SH-SY5Y (cell line): ENCODE measurements around the gene EFNA2.

ENCODE experiments used
- GATA2 ChIP-seq: IDR thresholded peaks from 2 replicates; pipeline ENCODE4 v1.6.1; 2011; ENCODE audit warnings: mild to moderate bottlenecking, low read depth, low read length
- GATA3 ChIP-seq: IDR thresholded peaks from 2 replicates; pipeline ENCODE4 v1.6.1; 2011; ENCODE audit warnings: low read depth, mild to moderate bottlenecking, low read length, moderate library complexity

EFNA2 gene

DNA sequence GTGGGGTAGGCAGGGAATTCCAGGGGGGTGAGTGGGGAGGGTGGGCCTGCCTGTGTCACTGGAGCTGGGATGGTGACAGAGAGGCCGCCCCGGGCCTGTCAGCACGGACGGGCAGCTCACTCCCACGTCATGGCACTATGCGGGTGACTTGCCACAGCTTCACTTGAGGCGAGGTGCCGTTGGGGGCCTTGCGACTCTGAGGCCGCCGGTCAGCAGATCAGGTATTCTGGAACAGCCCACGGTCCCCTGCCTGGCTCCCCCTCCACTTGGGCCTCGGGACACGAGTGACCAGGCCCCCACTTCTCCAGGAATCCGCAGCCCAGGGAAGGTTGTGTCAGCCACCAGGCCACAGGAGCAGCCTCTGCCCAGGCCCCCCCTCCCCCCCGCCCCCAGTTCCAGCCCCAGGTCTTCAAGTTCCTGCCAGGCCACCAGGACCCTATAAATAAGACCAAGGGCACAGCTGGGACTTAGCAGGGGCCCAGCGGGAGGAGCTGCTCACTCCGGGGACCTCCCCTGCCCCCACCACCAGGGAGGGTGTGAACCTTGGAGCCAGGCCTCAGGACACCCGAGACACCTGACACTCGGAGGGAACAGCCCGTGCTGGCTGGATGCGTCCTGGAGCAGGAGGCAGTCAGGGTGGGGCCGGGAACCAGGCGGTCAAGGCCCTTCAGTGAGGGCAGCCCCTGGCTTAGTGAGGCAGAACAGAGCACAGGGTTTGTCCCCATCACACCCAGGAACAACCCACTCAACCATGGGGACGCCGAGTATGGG, 40.0 kb upstream of the EFNA2 start:
- TF ChIP-seq GATA2 (no peak), GATA3 (no peak)

DNA sequence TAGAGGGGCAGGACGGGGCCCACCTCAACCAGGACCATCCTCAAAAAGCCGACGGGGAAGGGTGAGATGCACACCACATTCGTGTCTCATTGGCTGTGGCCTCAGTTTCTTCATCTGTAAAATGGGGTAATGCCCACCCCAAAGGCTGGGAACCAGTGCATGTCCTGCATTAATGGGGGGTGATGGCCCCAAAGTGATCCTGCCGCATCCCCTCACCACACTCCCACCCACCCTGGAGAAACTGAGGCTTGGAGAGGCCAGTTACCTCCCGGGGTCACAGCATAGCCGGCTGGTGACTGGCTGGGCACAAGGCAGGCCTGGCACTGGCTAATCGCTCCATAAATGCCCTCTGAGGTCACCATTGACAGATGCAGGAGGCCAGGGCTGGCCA, 37.9 kb upstream of the EFNA2 start:
- TF ChIP-seq GATA3: no peak
- no peak for TF ChIP-seq GATA2

DNA sequence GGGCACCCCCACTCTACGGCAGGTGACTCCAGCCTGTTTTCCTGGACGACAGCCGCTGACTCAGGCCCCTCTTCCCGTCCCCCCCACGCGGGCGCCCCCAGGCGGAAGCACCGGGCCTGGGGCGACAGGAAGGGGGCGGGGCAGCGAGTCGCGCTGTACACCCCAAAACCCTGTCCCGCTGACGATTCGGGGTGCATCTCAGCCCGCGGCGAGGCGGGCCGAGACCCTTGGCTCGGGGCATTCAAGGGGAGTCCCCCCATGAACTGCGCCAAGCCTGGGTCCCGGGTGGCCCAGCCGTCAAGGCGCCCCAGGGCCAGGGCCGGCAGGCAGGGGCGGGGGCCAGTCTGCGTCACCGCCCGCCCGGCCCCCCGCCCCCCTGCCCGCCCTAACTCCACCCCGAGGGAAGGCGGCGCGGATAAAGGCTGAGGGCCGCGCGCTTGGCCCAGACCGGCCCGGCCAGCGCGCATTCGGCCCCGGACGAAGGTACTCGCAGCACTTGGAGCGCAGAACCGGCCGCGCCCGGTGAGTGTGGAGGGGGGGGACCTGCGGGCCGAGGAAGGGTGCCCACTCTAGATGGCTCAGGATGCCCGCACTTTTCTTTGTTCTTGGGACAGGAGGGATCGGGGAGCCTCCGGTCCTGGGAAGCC, 37.4 kb upstream of the EFNA2 start, which contains the start of gene MIDN:
Gene MIDN (plus strand): TSS at position 445 of the 647 bp plus-strand sequence. CDS start 1,714 bp downstream, outside the sequence.
- no peak for TF ChIP-seq GATA2
- no peak for TF ChIP-seq GATA3

DNA sequence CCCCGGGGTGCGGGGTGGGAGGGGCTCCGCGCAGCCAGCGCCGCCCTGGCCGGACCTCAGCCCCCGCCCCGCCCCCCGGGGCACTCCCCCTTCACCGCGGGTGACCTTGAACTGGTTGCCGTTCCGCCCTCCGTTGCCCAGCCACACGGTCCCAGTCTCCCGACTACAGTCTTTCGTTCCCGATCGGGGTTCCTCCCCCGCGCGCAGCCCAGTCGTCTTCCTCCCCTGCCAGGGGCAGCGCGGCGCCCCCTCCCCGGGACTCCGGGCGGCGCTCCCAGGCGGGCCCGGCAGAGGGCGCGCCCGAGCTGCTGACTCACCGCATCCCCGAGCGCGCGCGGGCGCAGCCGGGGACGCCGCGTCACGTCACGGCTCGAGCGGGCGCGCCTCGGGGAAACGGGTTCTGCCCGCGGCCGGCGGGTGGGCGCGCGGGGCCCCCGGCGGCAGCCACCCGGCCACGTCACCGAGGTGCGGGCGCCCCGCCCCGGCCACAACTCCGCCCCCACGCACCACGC, 36.8 kb upstream of the EFNA2 start:
- TF ChIP-seq GATA3 (no peak), GATA2 (no peak)

DNA sequence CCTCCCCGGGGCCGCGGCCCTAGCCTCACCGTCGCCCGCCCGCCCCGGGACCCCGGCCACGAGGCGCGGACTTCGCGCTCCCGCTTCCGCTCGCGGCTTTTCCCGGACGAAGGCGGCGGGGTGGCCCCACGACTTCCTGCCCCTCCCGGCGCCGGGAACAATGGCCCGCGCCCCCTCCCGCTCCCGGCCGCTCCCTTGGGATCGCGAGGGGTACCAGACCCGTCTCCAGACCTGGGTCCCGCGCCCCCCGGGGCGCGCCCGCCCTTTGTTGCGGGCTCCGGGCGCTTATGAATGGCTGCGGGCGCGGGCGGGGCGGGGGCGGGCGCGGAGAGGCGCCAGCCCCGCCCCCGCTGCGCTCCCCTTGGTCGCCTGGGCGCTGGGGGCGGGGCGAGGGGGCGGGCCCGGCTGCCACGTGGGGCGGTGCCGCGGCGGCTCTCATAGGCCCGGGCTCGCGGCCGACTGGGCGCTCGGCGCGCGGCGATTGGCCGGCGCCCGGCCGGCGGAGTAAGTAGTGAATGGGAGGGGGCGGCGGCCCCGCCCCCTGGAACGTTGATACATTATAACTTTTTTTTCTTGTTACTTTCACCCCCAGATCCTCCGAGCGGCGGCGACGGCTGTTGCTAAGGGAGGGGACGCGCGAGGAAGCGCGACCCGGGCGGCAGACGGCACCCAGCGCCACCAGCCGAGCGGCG, 36.2 kb upstream of the EFNA2 start:
- TF ChIP-seq GATA2 (no peak), GATA3 (no peak)

DNA sequence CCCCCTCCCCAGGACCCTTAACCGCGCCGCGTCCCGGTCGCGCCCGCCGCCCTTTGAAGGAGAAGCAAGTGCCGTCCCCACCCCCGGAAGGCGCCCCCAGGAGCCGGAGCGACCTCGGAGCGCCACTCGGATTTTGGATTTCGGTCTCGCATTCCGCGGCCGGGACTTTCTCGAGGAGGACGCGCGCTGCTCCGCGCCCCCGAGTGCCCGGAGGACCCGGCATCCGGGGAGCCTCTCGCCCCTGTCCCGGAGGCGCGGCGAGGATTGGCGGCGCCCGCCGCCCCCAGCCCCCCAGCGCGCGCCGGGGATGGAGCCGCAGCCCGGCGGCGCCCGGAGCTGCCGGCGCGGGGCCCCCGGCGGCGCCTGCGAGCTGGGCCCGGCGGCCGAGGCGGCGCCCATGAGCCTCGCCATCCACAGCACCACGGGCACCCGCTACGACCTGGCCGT, 35.7 kb upstream of the EFNA2 start:
- no peak for TF ChIP-seq GATA3
- TF ChIP-seq GATA2: no peak

DNA sequence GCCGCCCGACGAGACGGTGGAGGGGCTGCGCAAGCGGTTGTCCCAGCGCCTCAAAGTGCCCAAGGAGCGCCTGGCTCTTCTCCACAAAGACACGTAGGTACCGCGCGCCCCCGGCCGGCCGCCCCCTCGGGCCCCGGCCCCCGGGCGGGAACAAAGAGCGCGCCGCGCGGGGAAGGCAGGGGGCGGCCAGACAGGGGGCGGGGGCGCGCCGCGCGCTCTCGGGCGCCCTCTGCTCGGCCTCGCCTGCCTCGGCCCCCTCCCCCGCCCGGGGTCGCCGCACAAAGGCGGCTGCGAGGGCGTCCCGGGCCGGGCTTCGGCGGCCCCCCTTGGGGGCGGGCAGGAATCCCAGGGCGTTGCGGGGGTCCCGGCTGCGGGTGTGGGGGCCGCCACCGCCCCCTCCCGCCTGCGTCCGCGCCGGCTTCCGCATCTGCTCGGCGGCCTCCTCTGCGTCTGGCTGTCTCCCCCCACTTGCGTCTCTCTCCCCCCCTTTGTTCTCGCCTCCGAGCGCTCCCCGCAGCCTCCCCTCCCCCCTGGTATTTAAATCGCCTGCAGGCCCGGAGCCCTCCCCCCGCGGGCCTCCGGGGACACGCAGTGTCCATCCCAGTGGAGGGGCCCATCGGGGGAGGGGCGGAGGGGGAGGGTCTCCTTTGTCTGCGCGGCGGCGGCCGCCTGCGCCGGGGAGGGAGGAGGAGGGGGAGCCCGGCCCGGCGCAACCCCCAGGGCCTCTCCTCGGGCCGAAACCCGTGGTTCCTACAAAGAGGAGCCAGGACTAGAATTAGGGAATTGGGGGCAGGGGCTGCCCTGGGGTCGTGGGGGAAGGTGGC, 35.0 kb upstream of the EFNA2 start:
- TF ChIP-seq GATA2 (no peak), GATA3 (no peak)

DNA sequence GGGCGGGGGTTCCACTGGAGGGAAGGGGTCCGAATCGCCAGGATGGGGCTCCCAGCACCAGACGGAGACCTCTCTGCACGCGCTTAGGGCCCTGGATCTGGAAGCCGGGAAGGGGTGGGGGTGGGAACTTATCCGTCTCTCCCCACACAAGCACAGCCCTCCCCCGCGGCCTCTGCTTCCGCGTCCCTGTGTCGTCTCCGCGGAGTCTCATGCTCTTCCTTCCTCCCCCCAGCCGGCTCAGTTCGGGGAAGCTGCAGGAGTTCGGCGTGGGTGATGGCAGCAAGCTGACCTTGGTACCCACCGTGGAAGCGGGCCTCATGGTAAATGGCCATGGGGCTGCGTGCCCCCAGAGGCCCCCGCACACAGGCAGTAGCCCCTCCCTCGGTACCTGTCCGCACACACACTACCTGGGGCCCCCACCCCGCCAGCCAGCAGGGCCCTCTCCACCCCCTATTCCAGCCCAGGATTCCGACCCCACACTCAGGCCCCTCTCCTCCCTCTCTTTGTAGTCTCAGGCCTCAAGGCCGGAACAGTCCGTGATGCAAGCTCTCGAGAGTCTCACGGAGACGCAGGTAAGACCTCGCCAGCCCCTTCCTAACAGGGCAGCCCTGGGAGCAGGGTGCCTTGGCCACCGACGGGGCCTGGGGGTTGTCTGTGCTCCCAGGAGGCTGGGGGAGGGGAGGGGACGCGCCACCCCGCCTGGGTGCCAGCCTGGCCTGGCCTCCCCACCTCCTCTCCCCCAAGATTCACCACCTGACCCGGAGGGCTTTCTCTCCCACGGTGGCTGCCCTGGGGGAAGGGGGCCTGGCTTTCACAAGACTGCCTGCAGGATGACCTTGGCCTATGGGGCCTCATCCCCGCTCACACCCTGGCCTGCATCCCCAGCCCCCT, 34.1 kb upstream of the EFNA2 start:
- no peak for TF ChIP-seq GATA2
- TF ChIP-seq GATA3: no peak

DNA sequence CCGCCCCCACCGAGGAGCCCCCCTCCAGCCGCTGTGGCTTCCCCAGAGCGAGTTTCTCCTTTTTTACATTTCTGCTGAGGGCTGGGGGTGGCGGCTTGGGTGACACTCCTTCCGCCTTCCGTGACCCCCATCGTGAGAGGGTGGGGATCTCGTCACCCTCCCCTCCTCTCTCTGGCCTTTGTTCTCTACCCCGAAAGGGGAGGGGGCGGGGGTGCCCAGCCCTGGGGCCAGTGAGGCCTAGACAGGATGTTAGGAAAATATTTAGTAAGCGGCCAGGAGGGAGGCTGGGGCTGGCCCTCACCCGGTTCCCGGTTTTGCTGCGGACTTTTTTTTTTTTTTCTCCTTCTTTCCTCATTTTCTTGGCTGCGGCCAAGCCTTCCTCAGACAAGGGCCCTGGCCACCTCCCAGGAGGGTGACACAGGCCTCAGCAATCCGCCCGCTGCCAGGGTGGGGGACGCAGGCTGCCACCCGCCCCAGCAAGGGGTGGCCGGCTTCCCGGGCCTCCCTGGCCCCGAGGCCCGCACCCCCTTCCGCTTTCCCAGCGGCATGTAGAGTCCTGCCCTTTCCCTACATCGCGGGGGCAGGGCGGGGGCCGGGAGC, 33.4 kb upstream of the EFNA2 start:
- TF ChIP-seq GATA2 (no peak), GATA3 (no peak)

DNA sequence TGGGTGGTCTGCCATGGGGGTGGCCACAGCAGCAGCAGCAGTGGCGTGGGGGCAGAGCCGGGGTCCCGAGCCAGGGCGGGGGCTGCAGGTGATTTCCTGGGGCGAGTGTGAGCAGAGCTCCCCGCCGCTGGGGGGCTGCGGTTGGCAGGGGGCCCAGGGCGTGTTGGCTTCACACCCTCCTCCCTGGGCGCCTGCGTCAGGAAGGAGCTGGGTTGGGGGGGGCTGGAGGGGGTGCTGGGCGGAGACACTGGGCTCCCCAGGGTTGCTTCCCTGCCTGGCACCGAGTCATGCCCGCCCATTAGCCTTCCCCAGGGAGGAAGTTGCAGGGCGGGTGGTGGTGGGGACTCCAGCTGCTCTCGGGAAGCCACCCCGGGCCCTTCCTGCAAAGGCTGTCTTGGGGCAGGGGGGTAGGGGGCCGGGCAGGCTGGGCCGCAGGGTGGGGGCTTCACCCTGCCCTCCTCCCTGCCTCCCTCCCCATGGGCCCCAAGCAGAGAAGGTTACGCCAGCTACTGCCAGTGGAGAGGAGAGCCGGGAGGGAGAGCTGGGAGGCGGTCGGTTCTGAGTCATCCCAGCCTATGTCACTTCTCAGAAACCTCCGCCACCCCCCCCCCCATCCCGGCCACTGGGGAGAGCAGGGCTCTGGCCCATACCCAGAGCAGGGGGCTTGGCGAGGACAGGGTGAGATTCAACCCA, 32.7 kb upstream of the EFNA2 start:
- TF ChIP-seq GATA2: no peak
- no peak for TF ChIP-seq GATA3

DNA sequence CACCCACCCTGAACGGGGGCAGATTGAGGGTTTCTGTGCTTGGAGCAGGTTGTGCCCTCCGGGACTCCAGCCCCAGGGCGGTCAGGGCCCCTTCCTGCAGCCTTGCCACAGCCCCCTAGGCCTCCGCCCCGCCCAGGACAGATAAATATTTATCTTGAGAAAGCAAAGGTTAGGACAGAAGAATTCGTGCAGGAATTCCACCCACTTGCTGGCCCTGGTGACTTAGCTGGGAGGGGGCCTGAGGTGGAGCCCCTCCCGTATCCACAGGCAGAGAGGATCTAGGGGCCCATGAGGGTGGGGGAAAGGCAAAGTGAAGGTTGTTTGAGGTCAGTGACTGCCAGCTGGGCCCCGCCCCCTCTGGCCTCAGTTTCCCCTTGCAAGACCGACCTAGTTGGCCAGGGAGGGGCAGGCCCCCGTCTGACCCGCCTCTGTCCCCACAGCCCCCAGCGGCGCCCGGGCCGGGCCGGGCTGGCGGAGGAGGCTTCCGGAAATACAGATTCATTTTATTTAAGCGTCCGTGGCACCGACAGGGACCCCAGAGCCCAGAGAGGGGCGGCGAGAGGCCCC, 32.1 kb upstream of the EFNA2 start:
- TF ChIP-seq GATA3 (no peak), GATA2 (no peak)

DNA sequence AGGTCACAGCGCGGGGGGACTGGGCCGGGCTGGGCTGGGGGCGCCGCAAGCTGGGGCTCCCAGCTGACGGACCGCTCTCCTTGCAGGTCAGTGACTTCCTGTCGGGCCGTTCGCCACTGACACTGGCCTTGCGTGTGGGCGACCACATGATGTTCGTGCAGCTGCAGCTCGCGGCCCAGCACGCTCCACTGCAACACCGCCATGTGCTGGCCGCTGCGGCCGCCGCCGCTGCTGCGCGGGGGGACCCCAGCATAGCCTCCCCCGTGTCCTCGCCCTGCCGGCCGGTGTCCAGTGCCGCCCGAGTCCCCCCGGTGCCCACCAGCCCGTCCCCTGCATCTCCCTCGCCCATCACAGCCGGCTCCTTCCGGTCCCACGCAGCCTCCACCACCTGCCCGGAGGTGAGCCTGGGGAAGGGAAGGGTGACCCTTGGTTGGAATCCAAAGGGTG, 31.6 kb upstream of the EFNA2 start:
- TF ChIP-seq GATA3: no peak
- no peak for TF ChIP-seq GATA2
